Suppressor macrophage treated with lipopolysaccharide for 1 hour (primary cell): ENCODE measurements around the gene STEAP3.
A peak's percentile ranks its signal among the peaks of the same experiment; 100 is the strongest.
"Not testable (repeated sequence)": the region's sequence is repeated elsewhere in the genome, so short reads cannot be mapped to it uniquely, and the experiment has no call there.

Experiments
- DNase-seq, 3 donors: peaks; one replicate each; pipeline ENCODE4 v3.0.0-alpha.2; 2020 to 2022

STEAP3 gene

DNA sequence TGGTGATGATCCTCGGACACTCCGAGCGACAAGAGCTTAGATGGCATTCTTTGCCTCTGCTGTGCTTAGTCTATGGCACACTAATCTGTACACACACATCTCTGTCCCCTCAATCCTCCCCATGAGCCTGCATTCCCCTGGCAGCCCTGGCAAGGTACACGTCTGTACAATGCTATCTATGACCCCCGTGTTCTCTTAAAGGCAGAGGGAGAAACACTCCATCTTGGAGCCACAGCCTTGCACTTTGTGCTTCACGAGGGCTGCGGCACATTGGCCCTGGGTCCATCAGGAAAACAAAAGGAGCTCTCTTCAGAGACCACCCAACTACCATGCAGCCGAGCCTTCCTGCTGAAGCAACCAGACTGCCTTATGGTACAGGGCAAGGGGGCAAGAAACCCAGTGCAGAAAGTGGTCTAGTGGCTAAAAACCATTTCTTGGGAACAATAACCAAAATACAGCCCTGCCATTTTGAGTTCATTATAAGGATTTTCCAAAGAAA lies 42.5 kb downstream of the STEAP3 start:
- DNase-seq, result no peak

DNA sequence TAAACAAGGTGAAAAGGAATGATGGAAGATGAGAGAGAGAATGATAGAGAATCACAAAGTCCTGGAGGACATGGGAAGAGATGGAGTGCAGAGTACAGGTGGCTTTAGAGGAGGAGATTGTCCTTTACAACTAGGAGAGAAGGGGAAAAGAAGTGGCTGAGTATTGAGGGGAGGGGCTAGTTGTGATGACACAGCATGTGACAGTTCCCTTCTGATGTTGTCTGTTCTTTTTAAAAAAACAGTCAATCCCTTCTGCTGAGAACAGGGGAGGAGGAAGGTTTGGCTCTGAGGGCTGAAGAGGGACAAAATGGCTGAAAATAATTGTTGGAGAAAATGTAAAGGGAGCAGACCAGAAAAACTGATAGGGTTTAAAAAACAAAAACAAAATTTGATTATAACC lies 44.0 kb downstream of the STEAP3 start:
- DNase-seq, result peak; percentile 34 to 44 (median 41)

DNA sequence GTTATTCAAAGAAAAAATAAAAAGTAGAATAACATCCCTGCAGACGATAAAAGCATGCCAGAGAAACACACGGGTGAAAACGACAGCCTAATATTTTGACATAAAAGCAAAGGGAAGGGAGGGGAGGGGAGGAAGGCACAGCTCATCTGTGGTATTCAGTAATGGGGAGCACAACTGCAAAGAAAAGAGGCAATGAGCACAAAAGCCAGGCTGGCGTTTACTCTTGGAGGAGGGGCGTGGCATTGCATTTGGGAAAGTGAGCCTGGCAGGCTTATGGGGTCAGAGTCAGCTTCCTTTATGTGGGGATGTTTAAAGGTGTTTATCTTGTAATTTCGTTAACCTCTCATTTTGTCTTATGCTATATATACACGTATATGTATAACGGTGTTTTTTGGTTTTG lies 53.2 kb downstream of the STEAP3 start:
- DNase-seq, result no peak

DNA sequence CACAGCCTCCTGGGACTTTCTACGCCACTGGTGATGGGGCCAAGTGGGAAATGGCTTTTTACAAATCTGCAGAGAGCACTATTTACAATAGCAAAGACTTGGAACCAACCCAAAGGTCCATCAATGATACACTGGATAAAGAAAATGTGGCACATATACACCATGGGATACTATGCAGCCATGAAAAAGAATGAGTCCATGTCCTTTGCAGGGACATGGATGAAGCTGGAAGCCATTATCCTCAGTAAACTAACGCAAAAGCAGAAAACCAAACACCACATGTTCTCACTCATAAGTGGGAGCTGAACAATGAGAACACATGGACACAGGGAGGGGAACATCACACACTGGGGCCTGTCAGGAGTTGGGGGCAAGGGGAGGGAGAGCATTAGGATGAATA lies 54.8 kb downstream of the STEAP3 start:
- DNase-seq, result not testable (repeated sequence)

DNA sequence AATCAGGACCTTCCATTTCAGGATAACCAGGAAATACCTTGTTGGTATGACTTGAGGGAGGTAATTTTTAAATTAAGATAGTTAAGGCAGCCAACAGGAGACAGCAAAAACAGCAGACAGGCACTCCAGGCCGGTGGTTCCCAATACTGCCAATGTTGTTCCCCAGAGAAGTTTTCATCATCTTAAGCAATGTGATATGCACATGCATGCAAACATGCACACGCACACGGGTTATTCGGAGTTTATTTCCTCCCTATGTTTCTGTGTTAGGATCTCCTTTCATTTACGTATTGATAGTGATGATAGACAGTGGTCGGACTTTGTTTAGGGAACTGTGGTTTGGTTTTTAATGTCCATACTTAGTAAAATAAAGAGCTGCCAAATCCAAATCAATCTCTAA lies 55.3 kb downstream of the STEAP3 start:
- no peak for DNase-seq

DNA sequence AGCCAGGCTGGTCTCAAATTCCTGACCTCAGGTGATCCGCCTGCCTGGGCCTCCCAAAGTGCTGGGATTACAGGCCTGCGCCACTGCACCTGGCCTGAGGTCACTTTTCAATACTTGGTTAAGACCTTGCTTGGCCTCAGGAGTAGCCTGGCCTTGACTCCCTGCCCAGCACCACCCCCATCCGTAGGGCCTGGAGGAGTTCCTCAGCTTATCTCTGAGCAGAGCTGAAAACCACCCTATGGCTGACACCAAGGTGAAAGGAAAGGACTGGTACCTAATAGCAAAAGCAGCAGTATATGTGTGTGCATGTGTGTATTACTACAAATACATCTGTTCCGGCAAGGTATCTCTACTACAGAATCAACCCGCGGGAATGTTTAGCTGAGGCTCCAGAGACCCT lies 56.0 kb downstream of the STEAP3 start:
- no peak for DNase-seq

DNA sequence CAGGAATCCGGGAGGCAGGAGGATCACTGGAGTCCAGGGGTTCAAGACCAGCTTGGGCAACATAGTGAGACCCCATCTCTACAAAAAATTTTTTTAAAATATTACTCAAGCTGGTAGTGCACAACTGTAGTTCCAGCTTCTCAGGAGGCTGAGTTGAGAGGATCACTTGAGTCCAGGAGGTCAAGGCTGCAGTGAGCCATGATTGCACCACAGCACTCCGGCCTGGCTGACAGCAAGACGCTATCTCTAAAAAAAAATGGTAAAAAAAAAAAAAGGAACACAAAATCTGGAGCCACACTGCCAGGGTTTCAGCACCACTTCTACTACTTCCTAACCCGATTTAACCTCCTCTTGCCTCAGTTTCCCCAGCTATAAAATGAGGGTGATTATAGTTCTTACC lies 57.0 kb downstream of the STEAP3 start:
- peak in 2 of 3 donors; percentile 30 to 33 for DNase-seq

DNA sequence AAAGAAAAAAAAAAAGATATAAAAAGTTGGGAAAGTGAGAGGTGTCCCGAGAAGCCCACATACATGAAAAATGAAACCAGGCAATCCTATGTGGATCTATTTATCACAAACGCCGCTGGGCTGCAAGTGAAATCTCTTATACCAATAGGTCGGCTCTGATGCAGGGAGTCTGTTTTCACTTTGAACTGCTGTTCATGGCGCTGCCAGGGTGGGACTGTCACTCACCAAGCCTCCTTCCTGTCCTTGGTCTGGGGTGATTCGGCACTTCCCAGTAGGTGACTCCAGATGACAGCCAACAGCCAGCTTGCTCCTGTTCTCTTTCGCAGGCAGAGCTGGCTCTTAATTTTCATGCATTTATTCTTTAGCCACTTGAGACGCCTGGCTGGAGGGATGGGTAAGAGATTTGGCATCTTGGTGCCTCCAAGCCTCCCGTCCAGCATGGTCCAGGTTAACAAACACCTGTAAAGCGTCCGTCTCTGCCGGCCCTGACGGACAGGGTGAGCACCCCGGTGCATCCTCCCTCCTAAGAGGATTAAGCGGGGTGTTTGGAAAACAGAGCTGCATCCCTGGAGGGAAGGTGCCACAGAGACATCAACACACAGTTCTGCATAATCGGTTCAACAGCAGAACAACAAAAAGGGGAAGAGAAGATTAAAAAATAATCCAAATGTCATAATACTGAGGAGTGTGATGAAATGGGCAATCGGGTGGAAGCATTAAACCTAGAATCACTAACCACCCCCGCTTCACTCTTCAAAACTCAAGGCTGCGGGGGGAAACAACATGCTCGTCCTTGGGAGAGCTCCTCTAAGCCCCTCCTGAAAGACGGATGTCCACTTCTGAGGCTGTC lies 58.7 kb downstream of the STEAP3 start:
- peak; percentile 76 to 92 (median 89) for DNase-seq

- peak in 2 of 3 donors; percentile 53 to 54 for DNase-seq
These were observed 59.4 kb downstream of the STEAP3 start for GRCh38 chr2:119282996-119283511.

- peak; percentile 95 to 99 (median 98) for DNase-seq
These were observed 60.3 kb downstream of the STEAP3 start for GRCh38 chr2:119283873-119284331.

GRCh38 chr2:119286661-119287060 lies 63.0 kb downstream of the STEAP3 start:
- DNase-seq, result no peak

DNA sequence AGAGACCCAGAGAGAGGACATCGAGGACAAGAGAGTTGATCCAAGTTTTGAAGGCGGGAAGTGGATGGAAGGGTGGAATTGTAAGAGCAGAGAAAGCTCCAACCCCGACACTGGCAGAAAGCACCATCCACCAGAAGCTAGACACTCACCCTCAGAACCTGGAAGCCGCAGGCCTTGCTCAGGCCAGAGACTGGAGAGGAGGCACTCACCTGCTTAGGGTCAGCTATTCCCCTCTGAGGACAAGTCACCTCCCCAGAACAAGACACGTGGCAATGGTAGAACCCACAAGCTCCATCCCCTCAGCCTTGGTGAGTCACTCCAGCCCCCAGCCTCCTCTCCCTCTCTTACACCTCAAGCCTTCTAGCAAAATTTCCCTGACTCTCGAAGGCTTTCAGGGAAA lies 64.9 kb downstream of the STEAP3 start:
- no peak for DNase-seq

DNA sequence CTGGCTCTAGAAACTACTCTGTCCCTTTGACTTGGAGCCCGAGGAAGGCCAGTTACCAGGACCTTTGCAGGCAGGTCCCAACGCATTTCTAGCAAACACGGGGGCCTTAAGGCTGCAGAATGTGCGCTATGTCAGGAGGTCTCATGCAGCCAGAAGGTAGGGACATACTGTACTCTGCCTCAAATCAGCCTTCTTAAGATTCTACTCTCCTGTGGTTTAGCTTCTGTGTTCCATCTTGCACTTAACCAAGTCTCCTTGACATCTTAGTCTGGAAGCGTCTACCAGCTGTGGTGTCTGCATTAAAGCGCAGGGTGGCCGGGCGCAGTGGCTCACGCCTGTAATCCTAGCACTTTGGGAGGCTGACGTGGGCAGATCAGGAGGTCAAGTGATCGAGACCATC lies 65.5 kb downstream of the STEAP3 start:
- no peak for DNase-seq

DNA sequence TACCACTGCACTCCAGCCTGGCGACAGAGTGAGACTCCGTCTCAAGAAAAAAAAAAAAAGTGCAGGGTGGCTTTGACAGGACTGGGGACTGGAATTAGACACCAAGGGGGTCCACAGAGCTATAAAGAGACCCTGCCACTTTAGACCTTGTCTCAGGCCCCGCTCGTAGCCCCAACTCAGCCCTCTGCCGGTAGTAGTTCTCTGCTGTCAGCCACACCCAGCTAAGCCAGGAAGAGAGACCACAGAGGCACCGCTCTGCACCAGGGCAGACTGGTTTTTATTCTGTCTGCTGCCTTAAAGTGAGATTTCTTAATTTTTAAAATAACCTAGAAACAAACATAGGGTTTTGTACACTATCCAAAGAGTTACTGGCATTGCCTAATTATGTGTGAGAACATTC lies 66.0 kb downstream of the STEAP3 start:
- DNase-seq, result no peak

GRCh38 chr2:119290859-119291587 lies 67.4 kb downstream of the STEAP3 start:
- peak; percentile 32 to 87 (median 78) for DNase-seq

DNA sequence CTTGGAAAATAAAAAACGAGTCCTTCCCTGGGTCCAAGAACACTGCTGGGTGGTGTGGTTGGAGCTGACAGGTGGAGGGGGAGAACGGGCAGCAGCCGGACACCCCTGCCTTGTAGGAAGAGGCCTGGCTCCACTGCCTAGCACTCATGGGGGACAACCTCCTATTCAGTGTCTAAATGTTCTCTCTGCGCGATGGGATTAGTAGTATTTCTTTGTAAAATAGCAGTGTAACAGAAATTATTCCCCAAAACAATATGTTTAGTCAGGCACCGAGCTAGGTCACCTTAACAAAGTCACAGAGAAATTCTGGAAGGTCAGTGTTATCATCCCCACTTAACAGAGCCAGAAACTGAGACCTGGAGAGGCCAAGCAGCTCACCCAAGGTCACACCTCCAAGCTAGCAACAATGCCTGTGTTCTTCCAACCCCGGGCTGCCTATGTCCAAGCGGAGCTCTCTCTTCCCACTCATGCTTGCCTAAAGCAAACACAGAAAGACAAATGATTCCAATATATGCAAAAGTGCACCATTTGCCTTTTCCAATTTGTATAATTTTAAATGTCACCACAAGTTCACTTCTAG lies 68.0 kb downstream of the STEAP3 start:
- DNase-seq, result no peak

DNA sequence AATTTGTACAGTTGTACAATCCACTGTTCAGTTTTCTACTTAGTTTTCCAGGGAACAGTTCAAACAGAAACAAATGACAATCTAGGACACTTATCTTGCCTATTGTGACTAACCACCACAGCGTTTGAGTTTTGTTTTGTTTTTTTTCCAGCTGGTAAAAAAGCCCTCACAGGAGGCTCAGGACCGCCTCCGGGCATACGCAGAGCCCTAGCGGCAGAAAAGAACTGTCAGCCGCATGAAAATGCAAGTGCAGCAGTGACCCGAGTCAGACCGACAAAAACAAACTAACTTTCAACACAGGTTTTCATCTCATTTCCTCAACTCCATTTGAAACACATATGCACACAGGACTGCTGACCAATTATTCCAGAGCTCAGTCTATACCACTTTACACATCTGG lies 68.6 kb downstream of the STEAP3 start:
- peak in 2 of 3 donors; percentile 35 to 44 for DNase-seq

GRCh38 chr2:119293254-119293653 lies 69.6 kb downstream of the STEAP3 start:
- DNase-seq, result peak in 2 of 3 donors; percentile 35 to 42

DNA sequence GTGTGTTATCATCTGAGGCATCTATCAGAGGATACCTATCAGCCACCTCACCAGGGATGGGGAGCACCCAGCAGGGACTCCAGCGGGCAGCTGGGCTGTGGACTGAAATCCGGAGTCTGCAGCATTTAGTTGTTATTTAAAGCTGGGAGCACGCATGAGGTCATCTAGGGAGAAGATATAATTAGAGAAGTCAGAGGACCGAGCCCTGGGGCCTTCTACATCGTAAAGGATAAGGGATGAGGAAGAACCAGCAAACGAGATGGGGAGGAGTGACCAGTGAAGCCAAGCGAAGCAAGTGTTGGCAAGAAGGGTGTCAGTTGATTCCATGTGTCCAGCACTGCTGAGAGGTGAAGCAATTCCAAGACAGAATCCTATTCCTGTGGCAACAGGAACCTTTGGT lies 70.3 kb downstream of the STEAP3 start:
- peak in 2 of 3 donors; percentile 28 to 30 for DNase-seq

DNA sequence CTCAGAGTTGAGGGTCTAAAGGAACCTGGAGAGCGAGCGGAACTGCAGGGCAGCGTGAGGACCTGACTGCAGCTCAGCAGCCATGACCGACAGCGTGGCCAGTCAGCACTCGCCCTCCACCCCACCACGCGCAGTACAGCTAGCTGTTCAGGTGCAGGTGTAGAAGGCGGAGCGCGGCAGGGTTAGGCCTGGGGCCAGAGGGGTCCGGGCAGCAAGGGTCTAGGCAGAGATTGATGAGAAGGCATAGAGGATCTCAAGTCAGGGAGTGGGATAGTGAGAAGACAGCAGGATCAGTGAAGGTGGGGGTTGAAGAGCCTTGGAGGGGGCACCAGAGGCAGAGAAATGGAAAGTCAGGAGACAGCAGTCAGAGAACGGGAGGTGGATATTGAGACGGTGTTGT lies 71.0 kb downstream of the STEAP3 start:
- no peak for DNase-seq

DNA sequence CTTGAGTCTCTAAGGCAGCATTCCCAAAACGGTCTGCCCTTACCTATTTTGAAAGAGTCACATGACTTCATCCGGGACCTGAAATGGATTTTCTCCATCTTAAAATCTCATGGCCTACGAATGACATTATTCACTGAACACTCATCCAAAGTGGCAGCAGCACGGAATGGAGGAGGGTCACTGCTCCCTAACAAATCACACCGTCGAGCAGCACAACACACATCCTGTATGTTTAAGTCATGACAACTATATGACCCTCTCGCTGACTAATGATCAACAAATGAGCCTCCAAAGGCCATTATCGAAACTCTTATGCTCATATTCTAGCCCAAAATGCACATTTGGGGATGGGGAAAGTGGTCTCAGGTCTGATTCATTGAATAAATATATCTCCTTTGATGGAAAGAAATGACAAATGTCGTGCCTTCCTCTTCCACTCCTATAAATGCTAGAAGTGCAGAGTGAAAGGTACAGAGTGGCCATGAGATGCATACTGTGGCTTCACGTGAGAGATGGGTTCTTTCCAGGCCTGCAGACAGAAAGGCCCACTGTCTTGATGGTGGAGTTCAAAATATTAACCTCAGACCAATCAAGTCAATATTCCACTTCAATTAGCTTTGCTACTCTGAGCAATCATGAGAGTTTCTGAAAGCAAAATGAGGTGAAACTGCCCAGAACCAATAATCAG lies 72.2 kb downstream of the STEAP3 start:
- no peak for DNase-seq

GRCh38 chr2:119301413-119301812 lies 77.8 kb downstream of the STEAP3 start:
- no peak for DNase-seq

DNA sequence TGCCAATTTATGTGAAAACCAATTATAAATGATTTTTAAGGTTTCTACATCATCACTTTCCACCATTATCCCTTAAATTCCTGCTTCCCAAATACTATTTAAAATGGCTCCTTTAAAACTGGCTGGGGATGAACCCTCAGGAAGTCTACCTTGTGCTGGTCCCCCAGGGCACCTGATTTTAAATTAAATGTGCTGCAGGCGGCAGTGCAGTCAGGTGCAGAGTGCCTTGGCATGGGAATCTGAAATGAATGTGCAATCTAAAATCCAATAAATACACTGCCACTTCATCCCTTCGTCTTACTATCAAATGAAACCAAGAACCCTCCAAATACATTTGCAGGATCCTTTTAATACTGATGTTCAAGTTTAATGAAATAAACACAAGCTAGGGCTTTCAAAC lies 81.2 kb downstream of the STEAP3 start:
- no peak for DNase-seq
